Progenitor cell of endocrine pancreas (in vitro differentiated cells): Measurements from ENCODE around the gene TAGLN. TPM values are rescaled to one million over a fixed set of nuclear protein-coding genes. Genes with fewer than 3 reads are reported as not detected.
A peak's percentile ranks its signal among the peaks of the same experiment; 100 is the strongest.

Experiments used
- DNase-seq: peaks from one replicate; pipeline ENCODE4 v3.0.0; 2021; ENCODE audit warnings: low spot score; ENCODE audit not compliant: unreplicated experiment
- H3K27ac Mint-ChIP-seq: 2 replicates; pipeline ENCODE4 v1.8.0; 2021; ENCODE audit warnings: mild to moderate bottlenecking, moderate library complexity, mixed read lengths
- H3K27me3 Mint-ChIP-seq: 2 replicates; pipeline ENCODE4 v1.8.0; 2021; ENCODE audit warnings: mixed read lengths
- H3K36me3 Mint-ChIP-seq: 2 replicates; pipeline ENCODE4 v1.8.0; 2022; ENCODE audit warnings: mixed read lengths; ENCODE audit not compliant: insufficient read depth
- H3K4me1 Mint-ChIP-seq: 2 replicates; pipeline ENCODE4 v1.8.0; 2021; ENCODE audit warnings: low read depth, mixed read lengths
- H3K4me3 Mint-ChIP-seq: 2 replicates; pipeline ENCODE4 v1.8.0; 2021; ENCODE audit warnings: low read depth, mild to moderate bottlenecking, moderate library complexity, mixed read lengths
- H3K9me3 Mint-ChIP-seq: 2 replicates; pipeline ENCODE4 v1.8.0; 2021; ENCODE audit warnings: low read depth, mixed read lengths
- total RNA-seq: library from RNA; stranded (reverse); gene quantifications from 2 replicates; pipeline ENCODE4 v1.2.1, GENCODE V29; 2021
- TF ChIP-seq, protein P1 (sequence below): fragments of 200-600 bp; sonication (generic); IDR thresholded peaks from one replicate; pipeline ENCODE4 v1.5.0; 2021; ENCODE audit warnings: antibody characterized with exemption, mild to moderate bottlenecking; ENCODE audit not compliant: unreplicated experiment

TAGLN gene
- total RNA-seq, 1 donor from 2014 or later = 41.4 TPM

DNA sequence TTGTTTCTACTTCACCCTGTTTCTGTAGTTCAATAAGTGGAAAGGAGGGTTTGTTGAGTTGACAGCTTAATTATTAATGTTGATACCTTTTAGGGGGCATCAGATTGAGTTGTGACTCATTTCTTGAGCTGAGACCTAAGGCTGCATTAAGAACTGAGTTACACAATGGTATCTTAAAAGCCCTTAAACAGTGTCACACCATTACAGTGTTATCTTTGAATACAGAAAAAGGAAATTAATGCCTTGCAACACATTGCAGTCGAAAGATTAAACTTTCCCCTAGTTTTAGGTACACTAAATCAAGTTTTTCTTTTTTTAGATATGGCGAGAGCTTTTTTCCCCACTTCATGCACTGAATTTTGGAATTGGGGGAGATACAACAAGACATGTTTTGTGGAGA is 38.3 kb upstream of the TAGLN start:
- Mint-ChIP-seq H3K36me3 (peaks cover 19% of the 10 kb centered on the region), H3K4me1 (peaks cover 9% of the 10 kb centered on the region), H3K4me3 (no peak overlapping the region), H3K27me3 (no peaks in the 10 kb centered on the region), H3K9me3 (no peaks in the 10 kb centered on the region), H3K27ac (peak overlapping the region; percentile 73)
- DNase-seq = no peak
- TF ChIP-seq, protein P1, sequence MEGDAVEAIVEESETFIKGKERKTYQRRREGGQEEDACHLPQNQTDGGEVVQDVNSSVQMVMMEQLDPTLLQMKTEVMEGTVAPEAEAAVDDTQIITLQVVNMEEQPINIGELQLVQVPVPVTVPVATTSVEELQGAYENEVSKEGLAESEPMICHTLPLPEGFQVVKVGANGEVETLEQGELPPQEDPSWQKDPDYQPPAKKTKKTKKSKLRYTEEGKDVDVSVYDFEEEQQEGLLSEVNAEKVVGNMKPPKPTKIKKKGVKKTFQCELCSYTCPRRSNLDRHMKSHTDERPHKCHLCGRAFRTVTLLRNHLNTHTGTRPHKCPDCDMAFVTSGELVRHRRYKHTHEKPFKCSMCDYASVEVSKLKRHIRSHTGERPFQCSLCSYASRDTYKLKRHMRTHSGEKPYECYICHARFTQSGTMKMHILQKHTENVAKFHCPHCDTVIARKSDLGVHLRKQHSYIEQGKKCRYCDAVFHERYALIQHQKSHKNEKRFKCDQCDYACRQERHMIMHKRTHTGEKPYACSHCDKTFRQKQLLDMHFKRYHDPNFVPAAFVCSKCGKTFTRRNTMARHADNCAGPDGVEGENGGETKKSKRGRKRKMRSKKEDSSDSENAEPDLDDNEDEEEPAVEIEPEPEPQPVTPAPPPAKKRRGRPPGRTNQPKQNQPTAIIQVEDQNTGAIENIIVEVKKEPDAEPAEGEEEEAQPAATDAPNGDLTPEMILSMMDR = no peak

- Mint-ChIP-seq H3K27ac (peak overlapping the region; percentile 25), H3K36me3 (peaks cover 21% of the 10 kb centered on the region), H3K4me1 (no peaks in the 10 kb centered on the region), H3K9me3 (no peaks in the 10 kb centered on the region), H3K4me3 (no peak overlapping the region), H3K27me3 (no peaks in the 10 kb centered on the region)
- DNase-seq = no peak
- TF ChIP-seq, protein P1 = no peak
Observed at GRCh38 chr11:117166491-117166890, 32.7 kb upstream of the TAGLN start.

- no peak overlapping the region for H3K4me3 Mint-ChIP-seq
- TF ChIP-seq, protein P1 = no peak
- peaks cover 17% of the 10 kb centered on the region for H3K36me3 Mint-ChIP-seq
- no peak for DNase-seq
- H3K27ac Mint-ChIP-seq = no peak overlapping the region
- H3K9me3 Mint-ChIP-seq = no peaks in the 10 kb centered on the region
- H3K4me1 Mint-ChIP-seq = no peaks in the 10 kb centered on the region
- H3K27me3 Mint-ChIP-seq = no peaks in the 10 kb centered on the region
Observed at GRCh38 chr11:117169736-117170135, 29.4 kb upstream of the TAGLN start.

DNA sequence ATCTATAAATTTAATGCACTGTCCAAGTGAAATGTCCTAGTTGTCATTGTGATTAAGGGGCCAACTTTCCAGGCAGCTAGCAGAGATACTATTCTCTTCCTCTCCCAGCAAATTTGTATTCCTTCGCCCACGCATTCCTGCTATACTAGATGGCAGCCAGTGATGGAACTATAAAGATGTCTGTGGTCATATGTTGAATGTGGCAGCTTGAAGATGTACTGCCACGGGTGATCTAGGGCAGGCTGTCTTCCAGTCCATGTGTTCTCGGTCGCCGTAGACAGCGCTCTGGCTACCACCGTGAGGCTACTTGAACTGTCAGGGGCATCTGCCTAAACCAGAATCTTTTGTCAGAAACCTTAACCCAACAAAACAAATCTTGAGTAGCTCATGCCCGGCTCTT is 29.0 kb upstream of the TAGLN start:
- TF ChIP-seq, protein P1 = no peak
- no peaks in the 10 kb centered on the region for H3K27me3 Mint-ChIP-seq
- H3K4me1 Mint-ChIP-seq = no peaks in the 10 kb centered on the region
- H3K9me3 Mint-ChIP-seq = no peaks in the 10 kb centered on the region
- H3K4me3 Mint-ChIP-seq = no peak overlapping the region
- DNase-seq = no peak
- H3K27ac Mint-ChIP-seq = no peak overlapping the region
- peaks cover 17% of the 10 kb centered on the region for H3K36me3 Mint-ChIP-seq

DNA sequence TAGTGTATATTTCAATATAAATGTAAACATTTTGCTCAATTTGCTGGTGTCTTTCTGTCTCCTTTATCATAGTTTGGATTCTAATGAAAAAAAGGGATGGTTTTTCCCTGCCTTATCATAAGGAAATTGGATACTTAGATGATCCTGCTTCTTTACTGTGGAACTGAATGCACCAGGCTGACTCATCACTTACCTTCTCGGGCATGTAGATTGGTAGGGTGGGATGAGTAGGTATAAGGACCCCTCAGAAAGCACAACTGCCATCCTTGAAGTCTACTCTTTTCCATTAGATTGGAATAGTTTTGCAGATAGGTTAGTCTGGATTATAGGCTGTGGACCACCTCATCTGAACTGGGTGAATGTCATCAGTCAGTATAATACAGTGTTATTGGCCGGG is 28.2 kb upstream of the TAGLN start:
- Mint-ChIP-seq H3K4me1 (no peaks in the 10 kb centered on the region), H3K27me3 (no peaks in the 10 kb centered on the region), H3K9me3 (no peaks in the 10 kb centered on the region), H3K36me3 (peaks cover 13% of the 10 kb centered on the region), H3K27ac (peak overlapping the region; percentile 24), H3K4me3 (no peak overlapping the region)
- DNase-seq = no peak
- TF ChIP-seq, protein P1 = no peak
